Astrocyte of the spinal cord (primary cell): ENCODE results near the gene POLR3K.
"Not testable (repeated sequence)": the region's sequence is repeated elsewhere in the genome, so short reads cannot be mapped to it uniquely, and the experiment has no call there.

ENCODE experiments used
- DNase-seq: peaks from one replicate; pipeline ENCODE4 v3.0.0; 2011; ENCODE audit warnings: low read depth, low spot score
- H3K4me3 ChIP-seq: 2 replicates; pipeline ENCODE4 v1.5.1; 2011; ENCODE audit warnings: low read depth, mild to moderate bottlenecking, low read length, moderate library complexity
- CTCF ChIP-seq: IDR thresholded peaks from 2 replicates; pipeline ENCODE4 v1.5.1; 2012; ENCODE audit warnings: low read depth, mild to moderate bottlenecking, low read length, inconsistent platforms
- in situ Hi-C: cut with HindIII; loops from 2 replicates; pipeline ENCODE4 v1.10.0; 2017; ENCODE audit warnings: low sequenced_read_pairs

The POLR3K gene

DNA sequence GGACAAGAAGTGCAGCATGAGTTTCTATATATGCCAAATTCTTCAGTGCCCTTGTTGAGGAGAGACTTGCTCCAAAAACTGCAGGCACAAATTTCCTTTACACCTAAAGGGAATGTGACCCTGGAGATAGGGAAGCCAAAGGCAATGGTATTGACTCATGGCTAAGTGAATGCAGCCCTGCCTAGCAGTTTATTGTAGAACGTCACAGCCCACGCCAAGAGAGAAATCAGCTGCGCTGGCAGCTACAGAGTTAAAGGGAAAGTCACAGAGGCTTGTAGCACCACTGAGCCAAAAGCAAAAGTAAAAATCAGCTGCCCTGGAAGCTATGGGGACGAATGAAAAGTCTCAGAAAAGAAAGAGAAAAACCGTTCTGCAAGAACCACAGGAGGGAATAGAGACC lies 10.1 kb downstream of the POLR3K start:
- DNase-seq = no peak
- H3K4me3 ChIP-seq = no peak overlapping the region
- in situ Hi-C loops = no loop called here
- TF ChIP-seq CTCF = no peak

- H3K4me3 ChIP-seq = no peak overlapping the region
- DNase-seq = no peak
- TF ChIP-seq CTCF = no peak
- in situ Hi-C loops = no loop called here
Observed at GRCh38 chr16:42691-43090, 10.7 kb downstream of the POLR3K start.

- no peak for DNase-seq
- H3K4me3 ChIP-seq = no peak overlapping the region
- TF ChIP-seq CTCF = no peak
- in situ Hi-C loops = no loop called here
Observed at GRCh38 chr16:42069-42457, 11.3 kb downstream of the POLR3K start.

DNA sequence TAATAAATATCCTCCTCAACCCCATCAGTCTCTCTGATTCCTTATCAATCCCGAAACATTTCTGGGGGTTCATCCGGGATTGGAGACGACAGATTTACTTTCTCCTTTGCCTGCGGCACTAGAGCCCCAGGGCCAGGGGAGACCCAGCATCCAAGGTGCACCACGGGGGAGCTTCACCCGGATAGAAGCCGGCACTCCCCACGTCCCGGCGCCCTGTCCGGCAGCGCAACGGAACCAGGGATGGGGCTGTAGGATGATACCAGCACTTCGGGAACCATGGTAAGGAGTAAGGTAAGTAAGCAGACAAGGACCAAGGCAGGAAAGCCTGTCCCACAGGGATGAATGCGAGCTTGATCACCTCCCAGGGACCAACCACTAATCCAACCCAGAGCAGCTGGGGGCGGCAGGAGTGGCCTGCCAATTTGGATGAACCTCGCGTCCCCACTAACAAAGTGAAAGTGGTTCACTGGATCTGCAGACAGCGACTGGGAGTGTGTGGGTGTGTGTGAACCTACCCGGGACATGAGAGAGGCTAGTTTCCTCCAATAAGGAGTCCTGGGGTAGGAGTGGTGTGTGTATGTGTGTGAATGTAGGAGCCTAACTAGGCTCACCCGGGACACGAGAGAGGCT lies 11.9 kb downstream of the POLR3K start:
- no peak overlapping the region for H3K4me3 ChIP-seq
- no peak for DNase-seq
- in situ Hi-C loops = no loop called here
- no peak for TF ChIP-seq CTCF

- DNase-seq = no peak
- in situ Hi-C loops = no loop called here
- no peak for TF ChIP-seq CTCF
- no peak overlapping the region for H3K4me3 ChIP-seq
Observed at GRCh38 chr16:38941-39892, 14.2 kb downstream of the POLR3K start.

- in situ Hi-C loops, DNase-seq, H3K4me3 ChIP-seq: not testable (repeated sequence)
Observed at GRCh38 chr16:38206-38605, 15.2 kb downstream of the POLR3K start.

GRCh38 chr16:37511-37910 lies 15.9 kb downstream of the POLR3K start:
- no peak overlapping the region for H3K4me3 ChIP-seq
- in situ Hi-C loops = no loop called here
- no peak for TF ChIP-seq CTCF
- no peak for DNase-seq
